Tibial nerve (tissue), 4 donors: ENCODE measurements around the gene IL1RN. TPM values are rescaled to one million over a fixed set of nuclear protein-coding genes. Genes with fewer than 3 reads are reported as not detected.

Source experiments
- DNase-seq, 2 donors: peaks; one replicate each; pipeline ENCODE4 v3.0.0-alpha.2; 2019; ENCODE audit warnings: low spot score in 2 of 2
- H3K27ac ChIP-seq, 4 donors: fragments of 200-600 bp; sonication (generic) in 3 of 4; one replicate each; pipeline ENCODE4 v1.5.1; 2017 to 2019; ENCODE audit warnings: mild to moderate bottlenecking in 1 of 4
- H3K27me3 ChIP-seq, 2 donors: fragments of 200-600 bp; sonication (generic) in 1 of 2; one replicate each; pipeline versions ENCODE4 v1.5.1 to v1.6.0; 2017 to 2019
- H3K36me3 ChIP-seq, 3 donors: fragments of 200-600 bp; sonication (generic); one replicate each; pipeline ENCODE4 v1.5.1; 2018 to 2019
- H3K4me1 ChIP-seq, 4 donors: fragments of 200-600 bp; sonication (generic) in 3 of 4; one replicate each; pipeline ENCODE4 v1.5.1; 2017 to 2019
- H3K4me3 ChIP-seq, 4 donors: fragments of 200-600 bp; sonication (generic) in 3 of 4; one replicate each; pipeline ENCODE4 v1.5.1; 2017 to 2019; ENCODE audit warnings: mild to moderate bottlenecking in 1 of 4, moderate library complexity in 1 of 4
- H3K9me3 ChIP-seq, 4 donors: fragments of 200-600 bp; sonication (generic) in 3 of 4; one replicate each; pipeline ENCODE4 v1.5.1; 2017 to 2019
- CTCF ChIP-seq, 5 experiments: fragments of 200-600 bp in 3 of 5; fragments of 450-650 bp in 2 of 5; sonication (generic) in 3 of 5; IDR thresholded peaks; one replicate each; pipeline ENCODE4 v1.5.1; 2016 to 2019; ENCODE audit warnings: antibody characterized with exemption in 5 of 5, mild to moderate bottlenecking in 3 of 5, moderate library complexity in 2 of 5
- EP300 ChIP-seq, 2 donors: sonication (generic); formaldehyde crosslinking; IDR thresholded peaks; one replicate each; pipeline ENCODE4 v1.6.1; 2017; ENCODE audit warnings: antibody characterized with exemption in 2 of 2, mild to moderate bottlenecking in 1 of 2
- POLR2A ChIP-seq, 2 donors: fragments of 450-650 bp; IDR thresholded peaks; one replicate each; pipeline ENCODE4 v1.6.1; 2017; ENCODE audit warnings: antibody characterized with exemption in 2 of 2, mild to moderate bottlenecking in 2 of 2, moderate library complexity in 2 of 2
- WGBS, 2 donors: methylation state at CpG; one replicate each; pipeline ENCODE4 v1.1.5; 2018; 5-methylcytosine and 5-hydroxymethylcytosine counted together
- total RNA-seq, 4 donors: library from RNA; depleted of rRNA; stranded (reverse); fragments of >200 nt; gene quantifications; one replicate each; pipeline ENCODE4 v1.1.0, GENCODE V29; 2016

The IL1RN gene
- total RNA-seq, 4 donors from 2014 or later: 0.59 TPM; not detected in 3

GRCh38 chr2:113174376-113174750 is 47.0 kb downstream of the IL1RN start:
- Histone ChIP-seq H3K27ac (peak overlapping the region in 2 of 4 donors; percentile 25 to 81), H3K9me3 (no peaks in the 10 kb centered on the region), H3K4me3 (peak overlapping the region in 3 of 4 donors; percentile 15 to 40 (median 34)), H3K36me3 (no peaks in the 10 kb centered on the region), H3K27me3 (no peaks in the 10 kb centered on the region), H3K4me1 (peaks cover 0 to 11% (median 0%) of the 10 kb centered on the region in 4 donors)
- TF ChIP-seq EP300 (IDR thresholded peaks at IDR 0.05) (no peak), CTCF (IDR thresholded peaks at IDR 0.05) (no peak), POLR2A (IDR thresholded peaks at IDR 0.05) (no peak)
- DNase-seq: no peak
- WGBS, 2 donors: 55 to 82% methylated on average over 2 to 3 of the region's 3 CpGs

DNA sequence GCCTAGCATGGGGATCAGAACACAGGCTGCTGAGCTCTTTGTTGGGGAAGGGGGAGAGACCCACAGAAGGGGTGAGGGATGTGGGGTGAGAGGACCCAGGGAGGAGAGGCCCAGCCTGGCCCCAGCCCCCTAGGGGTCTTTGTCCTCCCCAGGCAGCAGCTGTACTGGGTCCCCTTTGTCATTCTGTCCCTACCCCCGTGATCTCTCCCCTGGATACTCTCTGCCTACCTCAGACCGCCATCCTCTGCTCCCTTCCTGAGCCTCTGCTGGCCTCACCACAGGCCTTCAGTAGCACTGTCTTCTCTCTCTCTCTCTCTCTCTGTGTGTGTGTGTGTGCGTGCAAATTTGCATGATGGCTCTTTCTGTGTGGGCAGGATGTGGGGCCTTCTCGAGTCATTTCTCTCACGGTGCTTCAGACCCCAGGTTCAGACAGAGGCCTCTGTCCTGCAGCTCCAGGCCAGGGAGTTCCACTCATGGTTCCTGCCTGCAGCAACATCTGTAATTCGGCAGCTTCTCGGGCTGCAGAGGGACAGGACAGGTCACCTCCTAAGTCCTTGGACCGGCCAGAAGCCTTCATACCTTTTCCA is 47.7 kb downstream of the IL1RN start:
- H3K4me3 ChIP-seq: peak overlapping the region in 2 of 4 donors; percentile 34 to 40
- WGBS, 2 donors: 55 to 60% methylated on average over 8 of the region's 8 CpGs
- TF ChIP-seq CTCF (IDR thresholded peaks at IDR 0.05) (no peak), POLR2A (IDR thresholded peaks at IDR 0.05) (no peak), EP300 (IDR thresholded peaks at IDR 0.05) (no peak)
- no peak for DNase-seq
- H3K36me3 ChIP-seq: no peaks in the 10 kb centered on the region
- H3K4me1 ChIP-seq: peaks cover 0 to 19% (median under 1%) of the 10 kb centered on the region in 4 donors
- H3K9me3 ChIP-seq: no peaks in the 10 kb centered on the region
- H3K27me3 ChIP-seq: no peaks in the 10 kb centered on the region
- peak overlapping the region in 1 of 4 donors; percentile 81 for H3K27ac ChIP-seq

DNA sequence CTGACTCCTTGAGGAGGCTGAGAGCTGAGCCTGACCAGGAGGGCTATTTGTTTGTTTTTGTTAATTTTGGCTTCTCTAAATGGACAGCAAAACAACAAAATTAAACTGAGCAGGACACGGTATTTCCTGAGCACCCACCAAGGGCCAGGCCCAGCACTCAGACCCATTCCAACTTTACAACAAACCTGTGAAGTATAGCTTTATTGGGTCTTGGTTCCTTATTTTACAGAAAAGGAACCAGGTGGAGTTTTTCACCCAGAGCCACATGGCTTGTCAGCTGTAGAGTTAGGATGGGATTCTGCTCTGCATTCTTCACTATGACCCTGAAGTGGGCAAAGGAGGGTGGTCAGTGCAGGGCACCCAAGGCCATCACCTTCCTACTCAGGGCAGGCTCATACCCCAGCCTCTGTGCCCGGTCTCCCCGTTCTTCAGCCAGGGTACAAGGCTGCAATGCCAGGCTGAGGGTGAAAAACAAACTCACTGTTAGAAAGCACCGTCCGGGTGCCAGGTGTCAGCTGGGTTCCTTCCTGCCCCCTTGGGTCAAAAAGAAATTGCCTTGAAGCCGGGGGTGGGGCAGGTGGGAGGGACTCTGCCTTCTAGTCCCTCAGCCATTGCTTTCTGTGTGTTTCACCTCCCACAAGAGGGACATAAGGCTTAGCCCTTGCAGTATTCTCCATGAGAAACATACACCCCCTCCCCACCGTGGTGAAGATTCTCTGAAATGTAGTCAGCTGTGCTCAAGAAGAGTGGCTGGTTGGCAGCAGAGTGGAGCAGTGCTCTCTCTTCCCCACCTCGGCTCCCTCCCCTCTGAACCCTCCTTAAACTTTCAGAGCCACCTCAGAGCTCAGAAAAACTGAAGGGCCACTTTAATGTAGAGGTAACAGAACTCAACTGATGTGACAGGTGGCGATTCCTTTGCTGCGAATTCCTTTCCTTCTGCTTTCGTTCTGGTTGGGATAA is 48.6 kb downstream of the IL1RN start:
- WGBS, 2 donors: 71 to 73% methylated on average over 11 of the region's 11 CpGs
- peak overlapping the region in 2 of 4 donors; percentile 34 to 40 for H3K4me3 ChIP-seq
- DNase-seq: no peak

GRCh38 chr2:113176696-113177355 is 49.4 kb downstream of the IL1RN start:
- no peak for DNase-seq
- H3K4me1 ChIP-seq: peaks cover 0 to 36% (median 3%) of the 10 kb centered on the region in 4 donors
- H3K9me3 ChIP-seq: no peaks in the 10 kb centered on the region
- no peaks in the 10 kb centered on the region for H3K36me3 ChIP-seq
- TF ChIP-seq POLR2A (IDR thresholded peaks at IDR 0.05) (no peak), CTCF (IDR thresholded peaks at IDR 0.05) (no peak), EP300 (IDR thresholded peaks at IDR 0.05) (no peak)
- no peak overlapping the region for H3K27ac ChIP-seq
- no peaks in the 10 kb centered on the region for H3K27me3 ChIP-seq
- 83 to 91% methylated on average over 7 of the region's 7 CpGs for WGBS, 2 donors
- H3K4me3 ChIP-seq: no peak overlapping the region

More for the DNA sequence above, 48.6 kb downstream of the IL1RN start:
- H3K36me3 ChIP-seq: no peaks in the 10 kb centered on the region
- H3K4me1 ChIP-seq: peaks cover 0 to 28% (median 2%) of the 10 kb centered on the region in 4 donors
- no peaks in the 10 kb centered on the region for H3K27me3 ChIP-seq
- no peak for TF ChIP-seq POLR2A (IDR thresholded peaks at IDR 0.05)
- no peak for TF ChIP-seq EP300 (IDR thresholded peaks at IDR 0.05)
- TF ChIP-seq CTCF (IDR thresholded peaks at IDR 0.05): no peak
- no peaks in the 10 kb centered on the region for H3K9me3 ChIP-seq
- peak overlapping the region in 1 of 4 donors; percentile 81 for H3K27ac ChIP-seq
